Stimulated activated CD8-positive, alpha-beta memory T cell treated with anti-CD3 and anti-CD28 coated beads, Interleukin-4, amount 100 ng/mL, for 1 hour (primary cell): ENCODE results near the gene IGSF10.
"Not testable (repeated sequence)": the region's sequence is repeated elsewhere in the genome, so short reads cannot be mapped to it uniquely, and the experiment has no call there.

Source experiments
- DNase-seq, 2 donors: peaks; one replicate each; pipeline ENCODE4 v3.0.0-alpha.2; 2020; ENCODE audit warnings: low read depth in 2 of 2, low spot score in 1 of 2

The IGSF10 gene, protein sequence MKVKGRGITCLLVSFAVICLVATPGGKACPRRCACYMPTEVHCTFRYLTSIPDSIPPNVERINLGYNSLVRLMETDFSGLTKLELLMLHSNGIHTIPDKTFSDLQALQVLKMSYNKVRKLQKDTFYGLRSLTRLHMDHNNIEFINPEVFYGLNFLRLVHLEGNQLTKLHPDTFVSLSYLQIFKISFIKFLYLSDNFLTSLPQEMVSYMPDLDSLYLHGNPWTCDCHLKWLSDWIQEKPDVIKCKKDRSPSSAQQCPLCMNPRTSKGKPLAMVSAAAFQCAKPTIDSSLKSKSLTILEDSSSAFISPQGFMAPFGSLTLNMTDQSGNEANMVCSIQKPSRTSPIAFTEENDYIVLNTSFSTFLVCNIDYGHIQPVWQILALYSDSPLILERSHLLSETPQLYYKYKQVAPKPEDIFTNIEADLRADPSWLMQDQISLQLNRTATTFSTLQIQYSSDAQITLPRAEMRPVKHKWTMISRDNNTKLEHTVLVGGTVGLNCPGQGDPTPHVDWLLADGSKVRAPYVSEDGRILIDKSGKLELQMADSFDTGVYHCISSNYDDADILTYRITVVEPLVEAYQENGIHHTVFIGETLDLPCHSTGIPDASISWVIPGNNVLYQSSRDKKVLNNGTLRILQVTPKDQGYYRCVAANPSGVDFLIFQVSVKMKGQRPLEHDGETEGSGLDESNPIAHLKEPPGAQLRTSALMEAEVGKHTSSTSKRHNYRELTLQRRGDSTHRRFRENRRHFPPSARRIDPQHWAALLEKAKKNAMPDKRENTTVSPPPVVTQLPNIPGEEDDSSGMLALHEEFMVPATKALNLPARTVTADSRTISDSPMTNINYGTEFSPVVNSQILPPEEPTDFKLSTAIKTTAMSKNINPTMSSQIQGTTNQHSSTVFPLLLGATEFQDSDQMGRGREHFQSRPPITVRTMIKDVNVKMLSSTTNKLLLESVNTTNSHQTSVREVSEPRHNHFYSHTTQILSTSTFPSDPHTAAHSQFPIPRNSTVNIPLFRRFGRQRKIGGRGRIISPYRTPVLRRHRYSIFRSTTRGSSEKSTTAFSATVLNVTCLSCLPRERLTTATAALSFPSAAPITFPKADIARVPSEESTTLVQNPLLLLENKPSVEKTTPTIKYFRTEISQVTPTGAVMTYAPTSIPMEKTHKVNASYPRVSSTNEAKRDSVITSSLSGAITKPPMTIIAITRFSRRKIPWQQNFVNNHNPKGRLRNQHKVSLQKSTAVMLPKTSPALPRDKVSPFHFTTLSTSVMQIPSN (N-terminal part only)

DNA sequence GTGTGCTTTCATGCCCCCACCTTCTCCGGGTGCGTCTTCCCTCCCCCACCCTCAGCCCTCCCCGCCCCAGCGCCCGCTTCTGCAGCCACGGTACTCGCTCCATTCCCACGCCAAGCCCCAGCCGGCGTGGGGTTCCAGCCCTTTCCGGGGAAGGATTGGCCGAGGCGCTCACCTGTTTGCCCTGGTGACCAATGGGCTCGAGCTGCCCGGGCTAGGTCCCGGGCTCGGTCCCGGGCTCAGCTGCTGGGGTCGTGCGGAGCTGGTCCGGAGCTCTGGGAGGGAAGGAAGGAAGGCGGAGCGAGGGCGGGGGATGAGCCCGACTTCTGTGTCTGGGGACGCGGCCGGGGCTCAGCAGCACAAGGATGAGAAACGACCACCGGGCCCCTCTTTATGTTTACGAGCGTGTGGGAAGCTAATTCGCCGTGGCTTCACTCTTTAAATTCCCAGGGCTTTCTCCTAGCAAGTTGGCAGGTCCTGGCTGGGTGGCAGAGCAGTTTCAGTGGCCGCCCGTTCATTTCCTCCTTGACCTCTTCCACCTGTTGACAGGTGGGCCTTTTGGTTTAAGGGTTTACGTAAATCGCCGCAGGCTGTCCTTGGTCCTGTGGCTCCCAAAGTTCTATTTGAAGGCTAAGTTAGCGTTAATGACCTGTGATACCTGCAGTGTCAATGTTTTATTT, at the start of gene IGSF10:
IGSF10 (minus strand) TSS at position 288 of the 677 bp plus-strand sequence. CDS start 2,352 bp downstream, outside the sequence.
- DNase-seq, result no peak

- DNase-seq, result not testable (repeated sequence)
These were observed 48.7 kb upstream of the IGSF10 start for GRCh38 chr3:151509468-151510135.

- DNase-seq, result no peak
These were observed 43.7 kb upstream of the IGSF10 start for GRCh38 chr3:151504606-151505005.

GRCh38 chr3:151503074-151503473, 42.2 kb upstream of the IGSF10 start:
- no peak for DNase-seq

GRCh38 chr3:151501923-151502632, 41.2 kb upstream of the IGSF10 start:
- DNase-seq, result no peak

- no peak for DNase-seq
These were observed 40.5 kb upstream of the IGSF10 start for GRCh38 chr3:151501171-151501922.

- no peak for DNase-seq
These were observed 38.3 kb upstream of the IGSF10 start for GRCh38 chr3:151499168-151499567.

DNA sequence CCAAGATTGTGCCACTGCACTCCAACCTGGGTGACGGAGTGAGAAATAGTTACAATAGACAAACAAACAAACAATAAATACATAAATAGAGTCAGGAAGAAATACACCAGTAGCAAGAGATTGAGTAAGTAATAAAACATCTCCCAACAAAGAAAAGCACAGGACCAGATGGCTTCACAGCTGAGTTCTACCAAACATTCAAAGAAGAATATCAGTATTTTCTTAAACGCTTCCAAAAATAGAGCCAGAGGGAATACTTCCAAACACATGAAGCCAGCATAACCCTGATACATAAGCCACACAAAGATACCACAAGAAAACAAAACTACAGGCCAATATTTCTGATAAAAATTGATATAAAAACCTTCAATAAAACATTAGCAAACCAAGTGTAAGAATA, 30.7 kb upstream of the IGSF10 start:
- DNase-seq, result no peak

GRCh38 chr3:151487833-151488232, 27.0 kb upstream of the IGSF10 start:
- not testable (repeated sequence) for DNase-seq

DNA sequence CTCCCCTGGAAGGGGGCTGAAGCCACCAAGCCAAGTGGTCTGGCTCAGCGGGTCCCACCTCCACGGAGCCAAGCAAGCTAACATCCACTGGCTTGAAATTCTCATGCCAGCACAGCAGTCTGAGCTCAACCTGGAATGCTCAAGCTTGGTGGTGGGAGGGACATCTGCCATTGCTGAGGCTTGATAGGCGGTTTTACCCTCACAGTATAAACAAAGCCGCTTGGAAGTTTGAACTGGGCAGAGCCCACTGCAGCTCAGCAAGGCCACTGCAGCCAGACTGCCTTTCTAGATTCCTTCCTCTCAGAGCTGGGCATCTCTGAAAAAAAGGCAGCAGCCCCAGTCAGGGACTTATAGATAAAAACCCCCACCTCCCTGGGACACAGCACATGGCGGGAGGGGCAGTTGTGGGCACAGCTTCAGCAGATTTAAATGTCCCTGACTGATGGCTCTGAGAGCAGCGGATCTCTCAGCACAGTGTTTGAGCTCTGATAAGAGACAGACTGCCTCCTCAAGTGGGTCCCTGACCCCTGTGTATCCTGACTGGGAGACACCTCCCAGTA, 23.2 kb upstream of the IGSF10 start:
- no peak for DNase-seq

DNA sequence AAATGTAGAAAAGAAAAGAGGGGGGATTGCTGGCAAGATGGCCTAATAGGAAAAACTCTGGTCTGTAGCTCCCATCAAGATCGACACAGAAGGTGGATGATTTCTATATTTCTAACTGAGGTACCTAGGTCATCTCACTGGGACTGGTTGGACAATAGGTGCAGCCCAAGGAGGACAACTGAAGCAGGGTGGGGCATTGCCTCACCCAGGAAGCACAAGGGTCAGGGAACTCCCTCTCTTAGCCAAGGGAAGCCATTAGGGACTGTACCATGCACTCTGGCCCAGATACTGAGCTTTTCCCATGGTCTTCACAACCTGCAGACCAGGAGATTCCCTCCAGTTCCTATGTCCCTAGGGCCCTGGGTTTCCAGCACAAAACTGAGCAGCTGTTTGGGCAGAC, 22.6 kb upstream of the IGSF10 start:
- DNase-seq, result no peak

- no peak for DNase-seq
These were observed 19.6 kb upstream of the IGSF10 start for GRCh38 chr3:151480492-151480891.

DNA sequence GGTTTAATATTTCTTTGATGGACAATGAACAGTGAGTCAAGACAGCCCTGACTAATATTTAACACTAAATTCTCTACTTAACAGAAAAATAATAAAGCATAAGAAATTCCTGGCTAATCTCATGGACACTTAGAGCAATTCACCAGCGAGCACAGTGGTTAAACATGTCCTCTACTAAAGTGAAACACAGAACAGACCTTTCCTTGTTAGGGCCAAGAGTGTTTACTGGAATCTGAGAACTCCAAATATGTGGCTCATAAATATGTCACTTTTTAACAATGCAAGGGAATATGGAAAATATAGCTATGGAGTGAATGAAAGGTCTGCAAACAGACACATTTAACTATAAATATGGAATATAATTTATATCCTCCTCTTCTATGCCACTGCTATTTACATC, 18.6 kb upstream of the IGSF10 start:
- no peak for DNase-seq

DNA sequence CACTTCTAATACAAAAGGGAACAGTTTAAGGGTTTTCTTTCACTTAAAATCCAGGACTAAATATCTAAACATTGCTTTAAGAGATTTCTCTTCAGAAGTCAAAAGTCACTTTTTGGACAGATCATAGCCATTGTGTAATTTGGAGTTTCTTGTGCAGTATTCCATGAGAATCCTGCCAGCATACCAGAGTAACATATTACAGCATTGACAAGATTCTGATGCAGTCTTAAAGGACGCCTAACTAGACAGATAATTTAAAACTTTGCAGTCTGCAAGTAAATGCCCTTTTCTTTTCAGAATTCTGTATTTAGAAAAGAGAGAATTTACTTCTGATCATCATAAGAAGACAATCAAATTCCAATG, 17.5 kb upstream of the IGSF10 start:
- DNase-seq, result no peak

DNA sequence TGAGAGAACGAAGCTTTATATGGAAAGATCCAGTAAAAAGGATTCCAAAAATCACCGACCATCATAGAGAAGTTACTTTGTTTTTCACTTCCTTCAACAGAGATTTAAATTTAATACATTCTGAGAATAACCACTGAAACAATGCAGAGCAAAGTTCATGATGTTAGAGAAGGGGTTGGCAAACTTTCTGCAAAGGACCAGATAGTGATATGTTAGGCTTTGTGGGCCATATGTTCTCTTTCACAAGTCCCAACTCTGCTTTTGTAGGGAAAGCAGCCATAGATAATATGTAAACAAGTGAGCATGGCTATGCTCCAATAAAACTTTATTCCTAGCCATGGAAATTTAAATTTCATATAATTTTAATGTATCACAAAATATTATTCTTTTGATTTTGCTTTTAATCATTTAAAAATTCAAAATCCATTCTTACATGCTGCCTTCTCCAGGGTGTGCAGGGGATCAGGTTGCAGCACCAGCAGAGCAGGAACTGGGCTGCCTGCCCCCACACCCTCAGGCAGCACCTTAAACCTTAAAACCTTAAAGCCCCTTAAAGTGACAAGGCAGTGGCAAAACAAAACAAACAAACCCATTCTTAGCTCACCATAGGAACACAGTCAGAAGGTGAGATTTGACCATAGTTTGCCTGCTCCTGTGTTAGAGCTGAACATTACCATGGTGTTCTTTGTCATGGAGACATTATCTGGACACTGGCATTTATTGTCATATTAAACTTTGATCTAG, 16.9 kb upstream of the IGSF10 start:
- no peak for DNase-seq

GRCh38 chr3:151476344-151477018, 15.6 kb upstream of the IGSF10 start:
- no peak for DNase-seq

GRCh38 chr3:151468284-151468917, 7.5 kb upstream of the IGSF10 start:
- DNase-seq, result no peak
